Upper lobe of right lung (tissue), 1 donor: Measurements from ENCODE around the gene HACD4. TPM values are rescaled to one million over a fixed set of nuclear protein-coding genes. Genes with fewer than 3 reads are reported as not detected.

Source experiments
- ATAC-seq: fragments of 200-7000 bp; cut with Tn5 transposase; one replicate; pipeline ENCODE4 v1.9.1; 2020; ENCODE audit warnings: mild to moderate bottlenecking, moderate library complexity
- DNase-seq: peaks from one replicate; pipeline ENCODE4 v3.0.0-alpha.2; 2020
- H3K27ac ChIP-seq: fragments of 200-600 bp; one replicate; pipeline ENCODE4 v1.8.0; 2022
- H3K27me3 ChIP-seq: fragments of 200-600 bp; one replicate; pipeline ENCODE4 v1.8.0; 2022; ENCODE audit warnings: mild to moderate bottlenecking
- H3K36me3 ChIP-seq: fragments of 200-600 bp; one replicate; pipeline ENCODE4 v1.8.0; 2022
- H3K4me1 ChIP-seq: fragments of 200-600 bp; one replicate; pipeline ENCODE4 v1.8.0; 2022
- H3K4me3 ChIP-seq: fragments of 200-600 bp; one replicate; pipeline ENCODE4 v1.8.0; 2022; ENCODE audit warnings: mild to moderate bottlenecking
- H3K9me3 ChIP-seq: fragments of 200-600 bp; one replicate; pipeline ENCODE4 v1.8.0; 2022
- CTCF ChIP-seq: fragments of 200-600 bp; IDR thresholded peaks from one replicate; pipeline ENCODE4 v1.8.0; 2022; ENCODE audit warnings: antibody characterized with exemption
- intact Hi-C: fragments of 100-400 bp; cut with DNase I; formaldehyde crosslinking; loops from one replicate; pipeline ENCODE4 v1.11.0; 2022
- long read RNA-seq: library from polyadenylated mRNA; unstranded; transcript quantifications from one replicate; pipeline ENCODE4 v2.0.0, GENCODE V29; 2021
- total RNA-seq: library from RNA; stranded (reverse); fragmentation: NEBNext Ultra II Directional; extraction: Animal tissue kit (Norgen Biotek cat#: 25700); gene quantifications from one replicate; pipeline ENCODE4 v1.2.1, GENCODE V29; 2021
- donor health status: DM: no; HTN: yes; CAD: no; lungs with severe emphysema.

The HACD4 gene
- total RNA-seq, result 10.6 TPM
- long read RNA-seq, full-length matches to known transcripts, result 15 of 32 reads
- long read RNA-seq, partial matches to known transcripts, result 0 of 32 reads
- long read RNA-seq, other reads (novel, unspliced or antisense), result 17 of 32 reads

- DNase-seq, result peak; percentile 82
- intact Hi-C loops, result no loop called here
- H3K4me3 ChIP-seq, result peak within 1 kb of the TSS; percentile 62
- no peaks in the 10 kb centered on the region for H3K27me3 ChIP-seq
- no peak for TF ChIP-seq CTCF
- peaks cover 3% of the 10 kb centered on the region for H3K4me1 ChIP-seq
- H3K27ac ChIP-seq, result peak within 1 kb of the TSS; percentile 85
- no peaks in the 10 kb centered on the region for H3K36me3 ChIP-seq
- H3K9me3 ChIP-seq, result no peaks in the 10 kb centered on the region
- peak; percentile 94 for ATAC-seq
Observed at GRCh38 chr9:21031091-21031807, at the start of gene HACD4. TSS of gene HACD4 (minus strand) at chr9:21031640. CDS start at chr9:21031590, 50 bp downstream.

GRCh38 chr9:21080793-21081192, 49.4 kb upstream of the HACD4 start:
- no peak for TF ChIP-seq CTCF
- no peaks in the 10 kb centered on the region for H3K27me3 ChIP-seq
- no peak overlapping the region for H3K27ac ChIP-seq
- ATAC-seq, result no peak
- H3K36me3 ChIP-seq, result no peaks in the 10 kb centered on the region
- no peak overlapping the region for H3K4me3 ChIP-seq
- no peaks in the 10 kb centered on the region for H3K4me1 ChIP-seq
- no peak for DNase-seq
- intact Hi-C loops, result no loop called here
- no peaks in the 10 kb centered on the region for H3K9me3 ChIP-seq

GRCh38 chr9:21078702-21079101, 47.3 kb upstream of the HACD4 start:
- no peaks in the 10 kb centered on the region for H3K9me3 ChIP-seq

GRCh38 chr9:21077781-21078180, 46.3 kb upstream of the HACD4 start, which contains the start of gene IFNB1:
TSS of gene IFNB1 (minus strand) at chr9:21077942. CDS start at chr9:21077869, 73 bp downstream.
- Histone ChIP-seq H3K9me3 (no peaks in the 10 kb centered on the region), H3K36me3 (no peaks in the 10 kb centered on the region), H3K27me3 (no peaks in the 10 kb centered on the region), H3K27ac (no peak within 1 kb of the TSS), H3K4me1 (no peaks in the 10 kb centered on the region), H3K4me3 (no peak within 1 kb of the TSS)
- intact Hi-C loops, result no loop called here
- no peak for TF ChIP-seq CTCF
- ATAC-seq (no peak), DNase-seq (no peak)

More at GRCh38 chr9:21078702-21079101, 47.3 kb upstream of the HACD4 start:
- Histone ChIP-seq H3K4me1 (no peaks in the 10 kb centered on the region), H3K27ac (no peak overlapping the region), H3K36me3 (no peaks in the 10 kb centered on the region), H3K27me3 (no peaks in the 10 kb centered on the region), H3K4me3 (no peak overlapping the region)
- no peak for TF ChIP-seq CTCF
- ATAC-seq, result no peak
- intact Hi-C loops, result no loop called here
- DNase-seq, result no peak

GRCh38 chr9:21075484-21075883, 44.0 kb upstream of the HACD4 start:
- no peak for TF ChIP-seq CTCF
- intact Hi-C loops, result no loop called here

More at GRCh38 chr9:21075484-21075883, 44.0 kb upstream of the HACD4 start:
- Histone ChIP-seq H3K27ac (no peak overlapping the region), H3K27me3 (no peaks in the 10 kb centered on the region), H3K4me3 (no peak overlapping the region), H3K4me1 (no peaks in the 10 kb centered on the region), H3K36me3 (no peaks in the 10 kb centered on the region), H3K9me3 (no peaks in the 10 kb centered on the region)
- no peak for ATAC-seq
- DNase-seq, result no peak
